ENCODE data around the gene CAMK2A.

DNA sequence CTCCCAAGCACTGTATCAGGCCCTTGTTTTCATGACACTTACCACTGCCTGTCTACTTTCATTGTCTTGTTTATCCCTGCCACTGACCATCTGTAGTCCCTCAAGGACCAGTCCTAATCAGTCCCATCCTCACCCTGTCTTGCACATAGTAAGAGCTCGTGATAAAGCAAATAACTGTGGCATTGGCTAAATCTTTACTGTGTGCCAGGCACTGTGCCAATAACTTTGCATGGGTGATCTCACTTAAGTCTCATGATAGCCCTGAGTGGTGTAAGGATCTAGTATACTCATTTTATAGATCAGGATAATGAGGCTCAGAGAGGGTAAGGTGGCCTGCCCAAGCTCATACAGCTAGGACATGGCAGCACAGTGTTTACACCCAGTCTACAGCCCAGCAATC lies 117.4 kb downstream of the CAMK2A start:
- TF ChIP-seq CTCF (IDR thresholded peaks at IDR 0.05) = no peak
- no peak for TF ChIP-seq POLR2A (IDR thresholded peaks at IDR 0.05)

Data from testis (tissue), 2 donors.